GM12892 (cell line): ENCODE measurements around the gene KIAA1671.

ENCODE experiments used
- POLR2A ChIP-seq: IDR thresholded peaks from 2 replicates; pipeline ENCODE4 v1.6.1; 2011; ENCODE audit warnings: low read depth, low read length, control low read depth
- POLR2AphosphoS5 ChIP-seq: IDR thresholded peaks from 2 replicates; pipeline ENCODE4 v1.6.1; 2011; ENCODE audit warnings: low read depth, low read length, control low read depth
- TAF1 ChIP-seq: IDR thresholded peaks from 2 replicates; pipeline ENCODE4 v1.6.1; 2011; ENCODE audit warnings: low read depth, mild to moderate bottlenecking, control low read depth, low read length, borderline replicate concordance

DNA sequence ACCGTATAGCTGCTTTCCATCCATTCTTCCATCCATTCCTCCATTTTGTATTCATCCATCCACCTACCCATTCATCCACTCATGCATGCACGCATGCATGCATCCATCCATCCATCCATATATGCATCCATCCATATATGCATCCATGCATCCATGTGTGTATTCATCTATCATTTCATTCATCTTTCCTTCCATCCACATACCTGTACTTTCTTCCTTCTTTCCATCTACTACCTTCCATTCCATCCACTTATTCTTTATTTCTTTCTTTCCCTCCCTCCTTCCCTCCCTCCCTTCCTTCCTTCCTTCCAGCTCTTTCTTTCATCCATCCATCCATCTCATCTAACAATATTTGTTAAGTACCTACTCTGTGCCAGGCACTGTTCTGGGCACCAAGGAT lies 19.9 kb downstream of the KIAA1671 start:
- TF ChIP-seq POLR2A (no peak), POLR2AphosphoS5 (no peak), TAF1 (no peak)
